H1 (cell line): Measurements from ENCODE around the gene PTBP1. TPM values are rescaled to one million over a fixed set of nuclear protein-coding genes. Genes with fewer than 3 reads are reported as not detected.
A peak's percentile ranks its signal among the peaks of the same experiment; 100 is the strongest.

Experiments used
- CTCF ChIA-PET: fragments of 300-600 bp; sonication (Branson Sonifier 250); formaldehyde crosslinking; loops from one replicate; lab custom pipeline; 2021; ENCODE audit not compliant: partially characterized antibody; lab: Charles Lee
- POLR2A ChIA-PET: fragments of 300-600 bp; sonication (Branson Sonifier 250); formaldehyde crosslinking; loops from one replicate; lab custom pipeline; 2021; ENCODE audit warnings: inconsistent platforms; ENCODE audit not compliant: partially characterized antibody; lab: Charles Lee
- DNase-seq, 2 experiments: peaks; one replicate each; pipeline versions ENCODE4 v3.0.0 to v3.0.0-alpha.2; 2010 to 2022; ENCODE audit warnings: low spot score in 2 of 2, low read depth in 1 of 2, mixed read lengths in 1 of 2
- FAIRE-seq: peaks from 2 replicates; lab custom pipeline; 2011; peaks lifted over from hg19 to GRCh38; lab: Jason Lieb, UNC
- H2AFZ ChIP-seq: 2 replicates; pipeline ENCODE4 v1.8.1; 2012; ENCODE audit warnings: low read length, inconsistent platforms
- H2AK5ac ChIP-seq: 2 replicates; pipeline ENCODE4 v1.6.1; 2013; ENCODE audit warnings: low read depth, low read length
- H2BK120ac ChIP-seq: replicated peaks from 2 replicates; pipeline ENCODE3; 2013; ENCODE audit warnings: low read depth, low read length, inconsistent platforms
- H2BK12ac ChIP-seq: 2 replicates; pipeline ENCODE4 v1.6.1; 2013; ENCODE audit warnings: low read depth, low read length
- H2BK15ac ChIP-seq: 2 replicates; pipeline ENCODE4 v1.6.1; 2013; ENCODE audit warnings: low read length
- H2BK20ac ChIP-seq: 2 replicates; pipeline ENCODE4 v1.6.1; 2013; ENCODE audit warnings: low read length
- H2BK5ac ChIP-seq: 2 replicates; pipeline ENCODE4 v1.6.1; 2013; ENCODE audit warnings: low read depth, low read length
- H3K14ac ChIP-seq: 2 replicates; pipeline ENCODE4 v1.6.1; 2013; ENCODE audit warnings: inconsistent platforms; ENCODE audit not compliant: insufficient read length
- H3K18ac ChIP-seq: 2 replicates; pipeline ENCODE4 v1.6.1; 2013; ENCODE audit warnings: low read length; ENCODE audit errors: extremely low read depth
- H3K23ac ChIP-seq: 2 replicates; pipeline ENCODE4 v1.6.1; 2013; ENCODE audit warnings: inconsistent platforms; ENCODE audit not compliant: insufficient read length
- H3K23me2 ChIP-seq: 2 replicates; pipeline ENCODE4 v1.6.1; 2013; ENCODE audit warnings: low read depth, low read length
- H3K27ac ChIP-seq: 2 replicates; pipeline ENCODE4 v1.6.1; 2011; ENCODE audit warnings: low read depth, low read length, inconsistent platforms
- H3K27me3 ChIP-seq, 4 experiments: replicated peaks in 1 of 4; 1 replicate in 1 of 4; 2 replicates in 3 of 4; pipeline versions ENCODE4 v1.6.1 to v1.8.1; 2011 to 2013; ENCODE audit warnings: low read length in 3 of 4, mild to moderate bottlenecking in 3 of 4, inconsistent platforms in 2 of 4, mixed read lengths in 2 of 4, moderate library complexity in 1 of 4; ENCODE audit not compliant: control insufficient read depth in 3 of 4, insufficient read depth in 3 of 4; ENCODE audit errors: extremely low read depth in 1 of 4
- H3K36me3 ChIP-seq, 4 experiments: 2 replicates each; pipeline versions ENCODE4 v1.6.1 to v1.8.1; 2011 to 2013; ENCODE audit warnings: mild to moderate bottlenecking in 4 of 4, low read length in 3 of 4, moderate library complexity in 2 of 4, control low read depth in 1 of 4, inconsistent platforms in 1 of 4; ENCODE audit not compliant: insufficient read depth in 4 of 4, control insufficient read depth in 2 of 4
- H3K4ac ChIP-seq: replicated peaks from 2 replicates; pipeline ENCODE3; 2013; ENCODE audit warnings: low read length, low read depth, mixed read lengths, inconsistent platforms; ENCODE audit not compliant: insufficient read length
- H3K4me1 ChIP-seq, 4 experiments: replicated peaks in 1 of 4; 1 replicate in 1 of 4; 2 replicates in 3 of 4; pipeline versions ENCODE4 v1.6.1 to v1.8.1; 2011 to 2013; ENCODE audit warnings: low read length in 3 of 4, inconsistent platforms in 2 of 4, mixed read lengths in 1 of 4; ENCODE audit not compliant: insufficient read depth in 4 of 4, control insufficient read depth in 3 of 4
- H3K4me2 ChIP-seq, 2 experiments: 2 replicates each; pipeline versions ENCODE4 v1.6.1 to v1.8.1; 2011 to 2013; ENCODE audit warnings: low read depth in 2 of 2, low read length in 2 of 2, control low read depth in 1 of 2, inconsistent platforms in 1 of 2, mild to moderate bottlenecking in 1 of 2; ENCODE audit not compliant: insufficient read depth in 1 of 2
- H3K4me3 ChIP-seq, 4 experiments: fragments of 200-600, 300-600 bp in 1 of 4; sonication (generic), shearing (Covaris generic), sonication (Bioruptor Twin) in 1 of 4; 2 replicates each; pipeline versions ENCODE4 v1.5.1 to v1.8.1; 2011 to 2016; ENCODE audit warnings: low read length in 4 of 4, low read depth in 3 of 4, control low read depth in 2 of 4, inconsistent platforms in 2 of 4, mild to moderate bottlenecking in 2 of 4, mixed read lengths in 1 of 4, moderate library complexity in 1 of 4; ENCODE audit not compliant: insufficient read depth in 2 of 4; ENCODE audit errors: extremely low read depth in 1 of 4
- H3K56ac ChIP-seq: replicated peaks from 2 replicates; pipeline ENCODE3; 2013; ENCODE audit warnings: low read depth, mild to moderate bottlenecking, mixed read lengths, low read length, inconsistent platforms; ENCODE audit not compliant: insufficient read length
- H3K79me1 ChIP-seq: 2 replicates; pipeline ENCODE4 v1.6.1; 2013; ENCODE audit warnings: low read depth, low read length, control low read depth
- H3K79me2 ChIP-seq, 2 experiments: 2 replicates each; pipeline versions ENCODE4 v1.6.1 to v1.8.1; 2012 to 2013; ENCODE audit warnings: low read length in 2 of 2, mild to moderate bottlenecking in 2 of 2, inconsistent platforms in 1 of 2; ENCODE audit not compliant: insufficient read depth in 2 of 2, control insufficient read depth in 1 of 2
- H3K9ac ChIP-seq, 4 experiments: replicated peaks in 1 of 4; 1 replicate in 1 of 4; 2 replicates in 3 of 4; pipeline versions ENCODE4 v1.6.1 to v1.8.1; 2011 to 2013; ENCODE audit warnings: low read depth in 3 of 4, low read length in 3 of 4, control low read depth in 2 of 4, mild to moderate bottlenecking in 2 of 4, moderate library complexity in 2 of 4, inconsistent platforms in 1 of 4; ENCODE audit errors: extremely low read depth in 1 of 4
- H3K9me3 ChIP-seq, 2 experiments: 2 replicates each; pipeline versions ENCODE4 v1.6.1 to v1.8.1; 2012 to 2013; ENCODE audit warnings: mild to moderate bottlenecking in 2 of 2, moderate library complexity in 2 of 2, control low read depth in 1 of 2, inconsistent platforms in 1 of 2, low read depth in 1 of 2, low read length in 1 of 2, mixed read lengths in 1 of 2; ENCODE audit not compliant: insufficient read depth in 2 of 2
- H4K20me1 ChIP-seq, 2 experiments: replicated peaks in 1 of 2; 2 replicates each; pipeline versions ENCODE3 to v1.8.1; 2011 to 2013; ENCODE audit warnings: inconsistent platforms in 2 of 2, low read length in 2 of 2, mild to moderate bottlenecking in 1 of 2; ENCODE audit not compliant: insufficient read depth in 2 of 2, control insufficient read depth in 1 of 2
- H4K5ac ChIP-seq: 2 replicates; pipeline ENCODE4 v1.6.1; 2013; ENCODE audit warnings: low read length, low read depth, mixed read lengths, inconsistent platforms; ENCODE audit not compliant: insufficient read length
- H4K8ac ChIP-seq: 2 replicates; pipeline ENCODE4 v1.8.0; 2013; ENCODE audit warnings: mild to moderate bottlenecking, moderate library complexity, low read length, inconsistent platforms; ENCODE audit not compliant: insufficient read depth; ENCODE audit errors: extremely low read depth
- H4K91ac ChIP-seq: replicated peaks from 2 replicates; pipeline ENCODE3; 2013; ENCODE audit warnings: low read length, mixed read lengths, inconsistent platforms; ENCODE audit not compliant: insufficient read length
- ASH2L ChIP-seq: fragments of 200-600, 300-600 bp; sonication (generic); IDR thresholded peaks from one replicate; pipeline ENCODE4 v1.7.1; 2017; ENCODE audit warnings: low read length
- ATF2 ChIP-seq: IDR thresholded peaks from 2 replicates; pipeline ENCODE4 v1.6.1; 2012; ENCODE audit warnings: low read length, inconsistent platforms
- BCL11A ChIP-seq, 2 experiments: IDR thresholded peaks; one replicate each; pipeline ENCODE4 v1.6.1; 2011; ENCODE audit warnings: low read depth in 2 of 2, low read length in 2 of 2, mild to moderate bottlenecking in 2 of 2
- BRCA1 ChIP-seq: IDR thresholded peaks from 2 replicates; pipeline ENCODE4 v1.6.1; 2012; ENCODE audit warnings: low read depth, low read length, improper control_type of control experiment
- CREB1 ChIP-seq: IDR thresholded peaks from 2 replicates; pipeline ENCODE4 v1.6.1; 2012; ENCODE audit warnings: inconsistent platforms
- JUN ChIP-seq: IDR thresholded peaks from 2 replicates; pipeline ENCODE4 v1.6.1; 2011; ENCODE audit warnings: low read depth, mild to moderate bottlenecking, improper control_type of control experiment, low read length
- POLR2AphosphoS5 ChIP-seq: IDR thresholded peaks from 2 replicates; pipeline ENCODE4 v1.6.1; 2011; ENCODE audit warnings: low read depth, low read length
- POU5F1 ChIP-seq: IDR thresholded peaks from 2 replicates; pipeline ENCODE4 v1.6.1; 2011; ENCODE audit warnings: low read depth, mild to moderate bottlenecking, low read length, moderate library complexity
- SUZ12 ChIP-seq: fragments of 200-600 bp; sonication (generic); IDR thresholded peaks from 2 replicates; pipeline ENCODE4 v1.6.1; 2012; ENCODE audit warnings: mild to moderate bottlenecking, inconsistent platforms, low read length, moderate library complexity, mixed read lengths
- TBP ChIP-seq: IDR thresholded peaks from 2 replicates; pipeline ENCODE4 v1.6.1; 2011; ENCODE audit warnings: low read depth, low read length, improper control_type of control experiment
- TEAD4 ChIP-seq: IDR thresholded peaks from 2 replicates; pipeline ENCODE4 v1.6.1; 2012; ENCODE audit warnings: low read depth, low read length, inconsistent platforms, mixed read lengths
- YY1 ChIP-seq: IDR thresholded peaks from 2 replicates; pipeline ENCODE4 v1.6.1; 2011; ENCODE audit warnings: low read depth, mild to moderate bottlenecking, low read length
- WGBS, 2 experiments: shearing (Covaris generic) in 1 of 2; methylation state at CpG; one replicate each; pipeline versions ENCODE4 v1.1.6 to v1.1.7; 2013 to 2015; ENCODE audit warnings: low lambda C conversion rate in 2 of 2, mixed read lengths in 2 of 2, inconsistent platforms in 1 of 2, low coverage in 1 of 2, missing lambda C conversion rate in 1 of 2; ENCODE audit not compliant: insufficient replicate concordance in 2 of 2, insufficient coverage in 1 of 2, insufficient read length in 1 of 2; ENCODE audit errors: extremely low coverage in 1 of 2, missing lambda C conversion rate in 1 of 2; 5-methylcytosine and 5-hydroxymethylcytosine counted together
- polyA plus RNA-seq, 7 experiments: library from polyadenylated mRNA; depleted of rRNA in 3 of 7; stranded (reverse) in 5 of 7; unstranded in 2 of 7; fragments of >200 nt in 5 of 7; fragments of 200-250 nt in 2 of 7; gene quantifications; 1 replicate in 5 of 7; 2 replicates in 1 of 7; 4 replicates in 1 of 7; pipeline versions ENCODE4 v1.2.1 to v1.2.3, GENCODE V29; 2011 to 2013; ENCODE audit warnings: missing spikeins in 2 of 7, mixed read lengths in 2 of 7
- total RNA-seq: library from RNA; stranded (reverse); fragmentation: NEBNext Ultra II Directional; extraction: Animal tissue kit (Norgen Biotek cat#: 25700); gene quantifications from 2 replicates; pipeline ENCODE4 v1.2.1, GENCODE V29; 2021

PTBP1 gene
- total and polyA plus RNA-seq, 2 of the 8 experiments (the other 6 are each of a cell fraction or from before 2014, with no cell fraction given) = 528 to 888 TPM

- Histone ChIP-seq H2BK12ac (peak overlapping the region; percentile 95; the same call in 1 of the 2 replicates), H4K91ac (peak overlapping the region; percentile 81), H2BK15ac (no peak overlapping the region), H3K14ac (no peak overlapping the region), H3K4me3 (no peak overlapping the region), H2BK120ac (peak overlapping the region; percentile 33), H4K8ac (no peak overlapping the region), H3K27me3 (no peaks in the 10 kb centered on the region), H3K79me1 (no peaks in the 10 kb centered on the region; the same call in none of the 2 replicates), H2BK20ac (peak overlapping the region; percentile 80; the same call in 1 of the 2 replicates), H3K9me3 (no peaks in the 10 kb centered on the region), H3K18ac (peak overlapping the region; percentile 38), H2AFZ (no peak overlapping the region), H3K23me2 (no peaks in the 10 kb centered on the region), H2BK5ac (peak overlapping the region; percentile 66; the same call in 1 of the 2 replicates), H3K4ac (peak overlapping the region; percentile 21), H3K36me3 (no peaks in the 10 kb centered on the region), H3K27ac (no peak overlapping the region), H3K56ac (no peak overlapping the region), H3K4me1 (peaks cover 7 to 27% (median 20%) of the 10 kb centered on the region in 4 experiments), H3K9ac (no peak overlapping the region), H4K5ac (no peak overlapping the region), H3K4me2 (peak overlapping the region in 1 of 2 experiments; percentile 56; a peak in 2 of 4 replicates), H3K23ac (no peak overlapping the region), H2AK5ac (peak overlapping the region; percentile 78), H3K79me2 (peaks cover 0 to 2% of the 10 kb centered on the region in 2 experiments; a peak in 2 of 4 replicates), H4K20me1 (no peaks in the 10 kb centered on the region)
- DNase-seq (no peak), FAIRE-seq (no peak)
- 88% methylated on average over 13 of the region's 13 CpGs; no CpG with 5 or more reads in 1 of the 2 experiments for WGBS, 2 experiments
- no peak for TF ChIP-seq JUN
- no peak for TF ChIP-seq ASH2L
- TF ChIP-seq BRCA1 = no peak
- no peak for TF ChIP-seq POLR2AphosphoS5
- no peak for TF ChIP-seq SUZ12
- TF ChIP-seq CREB1 = no peak
- no peak for TF ChIP-seq BCL11A (IDR thresholded peaks at IDR 0.05; ENCODE audit: low read depth in 2 of 2, low read length in 2 of 2)
- TF ChIP-seq YY1 = no peak
- no peak for TF ChIP-seq TBP
- TF ChIP-seq ATF2 = no peak
- no peak for TF ChIP-seq TEAD4
- no peak for TF ChIP-seq POU5F1
- POLR2A ChIA-PET = interaction anchor here (0.6 to 9.0 kb wide), 8 partner anchors 10 to 242 kb away, joined by 3 to 61 read pairs (median 14); partner anchors contain the start of genes CNN2 and PTBP1
- CTCF ChIA-PET = interaction anchor here (0.6 to 1.1 kb wide), 5 partner anchors 7 to 193 kb away, joined by 3 to 6 read pairs (median 3); no protein-coding TSS in a partner anchor
Observed at GRCh38 chr19:784541-784940, 12.7 kb upstream of the PTBP1 start.
